D341Med (cell line): ENCODE data around the gene HDHD5.

ENCODE experiments used
- DNase-seq: peaks from one replicate; pipeline ENCODE4 v3.0.0; 2012; ENCODE audit warnings: low spot score

HDHD5 gene

DNA sequence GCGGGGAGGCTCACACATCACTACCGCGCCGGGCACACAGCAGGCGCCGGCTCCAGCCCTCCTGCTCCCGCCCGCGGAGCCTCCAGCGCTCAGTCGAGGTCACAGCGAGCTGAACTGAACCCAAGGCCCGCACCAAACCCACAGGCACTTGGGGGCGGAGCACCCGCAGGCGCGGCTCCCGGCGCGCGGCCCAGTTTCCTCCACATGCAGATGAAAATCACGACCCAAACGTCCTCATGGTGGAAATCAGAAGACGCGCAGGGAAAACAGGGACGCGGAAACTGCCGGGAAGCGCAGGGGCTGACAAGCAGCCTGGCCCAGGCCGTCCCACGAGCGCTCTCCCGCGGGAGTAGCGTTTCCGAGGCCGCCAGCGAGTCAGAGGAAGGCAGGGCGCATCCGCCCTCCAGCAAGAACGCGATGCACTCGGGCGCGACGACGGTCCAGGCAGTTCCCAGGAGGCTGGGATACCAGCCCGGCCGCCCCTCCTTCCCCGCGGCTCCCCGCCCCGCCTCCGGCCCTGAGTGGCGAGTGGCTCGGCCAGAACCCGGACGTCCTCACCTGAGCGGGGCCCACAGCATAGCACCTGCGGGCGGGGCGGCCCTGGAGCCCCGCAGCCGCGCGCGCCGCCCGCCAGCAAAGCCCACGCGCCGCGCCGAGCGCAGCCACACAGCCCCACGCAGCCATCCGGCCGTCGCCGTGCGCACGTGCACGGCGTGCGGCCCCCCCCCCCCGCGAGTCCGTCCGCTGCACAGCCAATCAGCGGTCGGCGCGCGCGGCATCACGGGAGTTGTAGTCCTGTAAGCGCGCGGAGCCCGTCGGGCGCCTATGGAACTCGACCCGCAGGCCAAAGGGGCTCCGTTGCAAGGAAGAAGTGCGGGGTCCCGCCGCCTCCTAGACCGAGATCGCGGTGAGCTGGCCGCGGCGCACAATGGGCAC is at the start of gene HDHD5:
Gene HDHD5 (minus strand): TSS at position 710 of the 936 bp plus-strand sequence. CDS start 26 bp downstream, at position 684.
- DNase-seq, result peak; percentile 97

DNA sequence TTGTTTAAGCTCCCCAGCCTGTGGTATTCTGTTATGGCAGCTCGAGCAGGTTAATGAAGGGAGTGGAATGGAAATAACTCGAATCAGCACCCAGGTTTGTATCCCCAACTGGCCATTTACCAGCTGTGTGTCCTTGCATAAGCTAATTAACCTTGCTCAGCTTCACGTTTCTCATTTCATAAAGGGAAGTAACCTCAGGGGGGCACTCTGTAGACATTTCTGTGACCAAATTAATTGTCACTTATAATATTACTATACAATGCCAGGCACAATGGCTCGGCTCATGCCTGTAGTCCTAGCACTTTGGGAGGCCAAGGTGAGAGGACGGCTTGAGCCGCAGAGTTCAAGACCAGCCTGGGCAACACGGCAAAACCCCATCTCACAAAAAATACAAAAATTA is 46.4 kb upstream of the HDHD5 start:
- DNase-seq, result no peak

DNA sequence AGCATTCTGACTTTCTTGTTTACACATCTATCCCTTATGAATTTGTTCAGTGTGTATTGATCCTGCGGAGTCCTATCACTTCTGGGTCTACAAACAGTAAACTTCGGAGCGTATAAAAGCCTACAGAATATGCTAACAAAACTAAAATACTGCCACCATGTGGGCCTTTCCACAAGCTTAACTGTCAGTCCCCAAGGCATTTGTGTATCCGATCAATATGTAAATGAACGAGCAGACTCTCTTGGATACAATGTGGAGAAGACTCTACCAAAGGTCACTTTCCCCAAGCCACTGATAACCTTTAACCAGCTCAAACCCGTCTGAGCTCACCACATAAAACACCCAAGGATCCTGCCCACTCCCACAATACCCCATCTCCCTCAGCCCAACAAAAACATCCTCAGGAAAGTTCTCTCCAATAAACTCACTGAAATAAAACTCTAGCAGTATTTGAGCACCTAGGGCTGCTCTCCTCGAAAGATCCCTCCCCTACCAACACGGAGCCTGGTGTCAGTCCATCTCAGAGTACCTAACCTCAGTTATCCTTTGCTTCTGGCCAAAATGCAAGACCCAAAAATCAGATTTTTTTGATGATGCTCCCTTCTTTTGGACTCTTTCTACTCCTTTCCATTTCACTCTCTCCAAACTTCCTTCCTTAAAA is 42.3 kb upstream of the HDHD5 start:
- no peak for DNase-seq

DNA sequence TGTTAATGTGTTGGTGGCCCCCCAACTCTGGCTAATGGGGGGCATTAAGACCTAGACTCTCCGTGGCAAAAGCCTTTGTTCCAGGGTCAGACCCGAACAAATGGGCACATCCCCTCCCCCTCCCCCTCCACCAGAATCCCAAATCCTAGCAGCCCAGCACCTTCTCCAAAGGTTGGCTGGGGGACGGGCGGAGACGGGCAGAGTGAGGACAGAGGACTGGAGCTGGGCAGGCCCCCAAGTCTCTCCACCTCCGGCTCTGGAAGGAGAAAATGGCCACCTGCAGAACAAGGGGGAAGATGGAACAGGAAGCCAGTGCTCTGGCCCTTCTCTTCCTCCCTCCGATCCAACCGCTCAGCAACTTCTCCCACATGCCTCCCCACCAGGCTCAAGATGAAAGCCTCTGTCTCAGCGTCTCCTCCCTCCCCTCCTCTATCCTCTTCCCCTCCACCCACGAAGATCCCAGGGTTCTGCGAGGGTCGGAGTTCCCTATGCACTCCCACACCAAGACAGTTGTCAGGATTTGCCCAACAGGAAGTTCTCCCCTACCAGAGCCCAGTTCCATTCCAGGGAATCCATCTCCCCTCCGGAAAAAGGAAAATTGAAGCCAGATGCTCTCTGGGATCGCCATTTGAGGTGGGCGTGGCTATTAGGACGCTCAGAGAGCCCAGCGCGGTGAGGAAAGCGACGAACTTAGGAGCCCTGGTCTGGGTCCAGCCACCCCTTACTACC is 40.1 kb upstream of the HDHD5 start:
- no peak for DNase-seq

DNA sequence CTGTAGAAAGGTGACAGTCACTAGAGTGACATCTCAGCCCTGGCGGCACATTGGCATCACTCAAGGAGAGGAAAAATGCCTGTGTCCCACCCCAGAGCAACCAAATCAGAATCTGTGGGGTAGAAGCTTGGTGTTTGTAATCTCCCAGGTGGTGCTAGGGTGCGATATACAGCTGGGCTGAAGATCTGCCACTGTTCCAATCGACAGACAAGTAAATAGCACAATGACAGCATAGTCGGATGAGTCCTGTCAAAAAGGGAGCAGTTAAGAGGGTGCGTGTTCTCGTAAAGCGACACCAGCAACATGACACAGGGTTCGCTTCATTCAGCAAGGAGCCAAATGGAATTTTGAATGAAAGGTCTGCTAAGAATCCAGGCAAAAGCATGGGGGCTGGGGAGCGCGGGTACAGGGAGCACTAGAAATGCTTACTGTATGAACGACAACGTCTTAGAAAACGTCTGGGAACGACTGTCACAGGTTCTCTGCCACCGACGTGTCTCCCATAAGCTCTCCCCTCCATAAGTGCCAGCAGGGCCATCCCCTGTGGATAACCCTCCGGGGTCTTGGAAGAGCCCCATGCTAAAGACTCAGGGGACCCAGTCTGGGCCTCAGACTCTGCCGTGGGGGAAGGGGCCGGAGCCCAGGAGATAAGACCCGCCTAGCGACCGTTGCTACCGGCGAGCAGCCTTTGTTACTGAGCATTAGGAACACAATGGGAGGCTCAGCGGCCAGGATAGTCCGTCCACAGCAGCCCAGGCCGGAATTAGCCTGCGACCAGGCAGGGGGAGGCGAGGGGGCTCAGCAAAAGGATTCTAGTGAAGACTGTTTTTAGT is 39.3 kb upstream of the HDHD5 start:
- DNase-seq, result no peak

DNA sequence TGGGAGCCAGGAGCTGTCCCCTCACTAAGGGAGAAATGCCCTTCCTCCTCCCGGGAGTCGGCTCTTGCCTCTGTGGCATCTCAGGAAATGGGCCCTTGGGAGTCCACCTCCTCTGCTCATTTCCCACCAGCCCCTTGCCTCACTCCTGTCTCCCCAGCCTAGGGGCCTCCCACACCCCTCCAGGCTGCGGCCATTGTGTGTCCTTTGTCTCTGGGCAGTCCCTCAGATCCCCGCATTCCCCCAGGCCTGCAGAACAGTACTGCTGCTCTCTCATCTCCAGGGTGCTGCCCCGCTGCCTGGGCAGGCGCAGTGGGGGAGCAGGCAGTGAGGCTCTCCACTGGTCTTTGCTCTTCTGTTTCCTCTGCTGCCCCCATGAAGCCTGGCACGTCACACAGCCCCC is 35.1 kb upstream of the HDHD5 start:
- DNase-seq, result no peak

DNA sequence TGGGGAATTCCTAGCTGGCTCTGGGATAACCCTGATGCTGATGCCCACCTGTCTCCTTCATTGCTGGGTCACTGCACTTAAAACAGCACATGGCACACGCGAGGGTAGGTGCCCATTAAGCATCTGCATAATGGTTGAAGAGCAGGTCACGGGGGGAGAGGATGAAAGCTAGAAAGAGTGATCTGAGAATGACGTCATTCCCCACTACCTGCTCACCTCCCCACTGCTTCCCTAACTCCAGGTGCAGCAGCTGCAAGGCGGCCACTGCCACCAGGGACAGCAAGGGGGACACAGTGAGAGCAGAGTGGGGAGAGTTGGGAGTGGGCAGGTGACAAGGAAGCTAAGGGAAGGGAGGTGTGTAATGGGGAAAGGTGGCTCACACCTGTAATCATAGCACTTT is 33.1 kb upstream of the HDHD5 start:
- DNase-seq, result no peak

DNA sequence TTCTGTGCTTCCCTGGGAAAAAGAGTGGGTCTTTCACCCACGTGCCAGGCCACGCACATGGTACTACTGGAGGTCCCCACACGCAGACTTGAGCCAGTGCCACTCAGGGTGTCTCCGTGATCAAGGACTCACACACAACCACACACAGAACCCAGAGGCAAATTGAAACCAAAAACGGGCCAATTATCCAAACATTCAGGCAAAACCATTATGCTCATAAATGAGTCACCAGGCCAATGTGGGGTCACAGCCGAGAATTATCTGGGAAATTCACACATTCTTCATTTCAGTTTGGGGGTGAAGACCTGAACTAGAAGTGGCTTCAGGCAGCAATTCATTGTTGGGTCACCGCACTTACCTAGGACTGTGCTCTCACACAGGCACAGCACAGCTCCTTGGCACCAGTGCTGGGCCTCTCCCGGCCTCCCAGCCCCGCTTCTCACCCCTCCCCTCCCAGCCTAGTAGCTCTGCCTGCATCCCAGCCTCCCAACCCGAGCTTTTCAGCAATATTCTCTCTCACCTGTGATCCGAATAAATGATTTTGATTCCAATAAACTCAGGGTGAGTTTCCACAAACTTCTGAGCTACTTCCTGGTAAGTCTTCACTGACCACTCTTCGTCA is 32.2 kb upstream of the HDHD5 start:
- no peak for DNase-seq

DNA sequence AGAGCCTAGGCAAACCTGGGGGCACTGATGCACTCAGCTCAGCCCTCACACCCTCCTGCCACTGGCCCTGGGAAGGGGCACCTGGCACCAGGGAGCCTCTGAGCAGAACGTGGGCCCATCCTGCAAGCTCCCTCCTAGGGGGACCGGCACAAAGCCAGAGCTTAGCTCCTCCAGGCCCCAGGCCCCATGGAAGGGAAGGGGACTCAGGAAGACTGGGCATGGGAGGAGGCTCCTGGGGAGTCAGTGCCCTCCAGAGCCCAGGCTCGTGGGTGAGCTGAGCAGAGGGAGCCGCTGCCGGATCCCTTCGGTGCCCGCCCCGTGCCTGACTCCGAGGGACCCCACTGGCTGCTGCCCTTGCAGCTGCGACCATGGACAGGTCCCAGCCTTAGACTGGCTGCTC is 31.6 kb upstream of the HDHD5 start:
- DNase-seq, result no peak

DNA sequence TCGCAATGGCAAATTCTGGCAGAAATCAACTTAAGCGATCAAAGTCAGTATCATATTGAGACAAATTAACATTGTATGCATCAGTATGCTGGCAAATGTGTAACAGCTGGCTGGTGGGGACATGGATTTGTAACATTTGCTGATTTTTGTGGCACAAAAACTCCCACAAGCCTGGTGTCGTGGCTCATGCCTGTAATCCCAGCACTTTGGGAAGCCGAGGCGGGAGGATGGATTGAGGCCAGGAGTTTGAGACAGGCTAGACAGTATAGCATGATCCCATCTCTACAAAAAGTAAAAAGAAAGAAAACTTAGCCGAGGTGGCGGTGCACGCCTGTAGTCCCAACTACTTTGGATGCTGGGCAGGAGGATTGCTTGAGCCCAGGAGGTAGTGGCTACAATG is 17.6 kb upstream of the HDHD5 start:
- DNase-seq, result no peak

DNA sequence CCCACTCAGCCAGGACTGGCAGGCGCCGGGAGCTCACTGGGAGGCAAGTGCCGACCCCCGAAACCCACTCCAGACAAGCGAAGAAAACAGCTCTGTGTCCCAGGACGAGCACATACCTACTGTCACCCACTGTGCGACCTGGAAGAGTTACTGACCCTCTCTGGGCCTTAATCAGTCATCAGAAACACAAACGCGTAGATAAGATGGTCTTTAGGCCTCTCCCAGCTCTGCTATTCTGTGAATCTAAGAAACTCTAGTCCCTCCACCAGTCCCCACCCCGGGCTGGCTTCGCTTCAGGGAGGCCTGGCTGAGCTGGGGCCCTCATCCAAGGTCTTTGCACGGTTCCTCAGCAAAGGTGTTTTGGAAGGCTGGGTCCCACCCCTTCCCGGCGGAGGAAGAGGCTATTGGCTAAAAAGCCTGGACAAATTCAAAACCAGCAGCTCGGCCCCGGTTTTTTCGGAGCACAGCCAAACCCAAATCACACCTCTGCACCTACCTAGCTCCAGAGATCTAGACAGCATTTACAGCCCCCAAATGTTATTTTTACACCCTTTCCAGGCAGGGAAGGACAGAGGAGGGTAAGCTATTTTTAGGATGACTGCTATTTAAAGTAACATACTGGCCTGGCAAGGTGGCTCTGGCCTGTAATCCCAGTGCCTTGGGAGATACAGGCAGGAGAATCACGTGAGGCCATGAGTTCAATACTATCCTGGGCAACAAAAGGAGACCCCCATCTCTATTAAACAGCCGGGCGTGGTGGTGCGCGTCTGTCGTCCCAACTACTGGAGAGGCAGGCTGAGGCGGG is 13.2 kb upstream of the HDHD5 start:
- DNase-seq, result peak; percentile 46

DNA sequence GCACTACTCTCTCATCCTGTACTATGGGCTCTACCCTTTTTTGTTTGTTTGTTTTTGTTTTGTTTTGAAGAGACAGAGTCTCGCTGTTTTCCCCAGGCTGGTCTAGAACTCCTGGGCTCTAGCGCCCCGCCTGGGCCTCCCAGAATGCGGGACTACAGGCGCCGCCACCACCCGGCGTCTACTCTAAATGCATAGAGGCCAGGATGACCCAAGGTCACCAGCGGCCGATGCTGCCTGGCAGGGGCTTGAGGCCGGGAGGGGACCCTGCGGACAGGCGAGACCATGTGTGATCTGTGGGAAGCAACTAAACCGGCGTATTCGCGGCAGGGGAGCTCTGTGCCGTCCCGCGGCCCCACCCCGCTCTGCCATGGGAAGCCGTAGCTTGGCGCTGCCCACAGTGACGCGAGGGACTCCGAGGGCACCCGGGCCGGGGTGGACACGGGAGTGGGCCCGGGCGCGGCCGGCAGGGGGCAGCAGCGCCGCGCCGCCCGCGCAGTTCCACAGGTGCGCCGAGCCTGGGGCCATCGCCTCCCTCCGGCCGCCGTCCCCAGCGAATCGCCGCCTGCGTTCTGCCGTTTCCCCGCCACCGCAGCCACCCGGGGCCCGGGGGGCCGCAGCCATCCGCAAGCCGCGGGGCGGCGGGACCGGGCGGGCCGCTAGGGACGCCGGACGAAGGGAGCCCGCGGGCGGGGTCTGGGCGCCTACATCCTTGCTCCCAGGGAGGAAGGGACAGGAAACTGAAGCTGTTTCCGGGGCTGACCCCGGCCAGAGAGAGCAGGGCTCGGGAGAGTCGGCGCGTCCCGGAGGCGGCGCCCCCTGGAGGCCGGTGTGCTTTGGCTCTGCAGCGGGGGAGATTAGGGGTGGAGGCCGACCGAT is 12.3 kb upstream of the HDHD5 start:
- DNase-seq, result peak; percentile 96

DNA sequence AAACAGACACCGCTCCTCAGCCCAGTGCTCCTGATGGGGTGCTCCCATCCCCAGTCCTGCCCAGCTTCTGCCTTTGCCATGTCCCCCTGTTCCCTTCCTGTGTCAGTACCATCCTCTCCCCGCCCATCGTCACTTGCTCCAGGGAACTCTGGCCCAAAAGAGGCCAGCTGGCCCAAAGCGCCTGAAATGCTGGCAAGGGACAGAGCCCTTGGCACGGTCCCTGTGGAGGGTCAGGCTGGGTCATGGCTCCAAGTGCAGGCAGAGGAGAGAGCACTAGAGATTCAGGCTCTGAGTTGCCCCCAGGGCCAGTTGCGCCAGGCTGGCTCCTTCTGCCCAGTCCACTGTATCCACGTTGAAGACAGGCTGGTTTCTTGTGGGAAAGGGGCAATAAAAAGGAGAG is 8.4 kb upstream of the HDHD5 start:
- no peak for DNase-seq

DNA sequence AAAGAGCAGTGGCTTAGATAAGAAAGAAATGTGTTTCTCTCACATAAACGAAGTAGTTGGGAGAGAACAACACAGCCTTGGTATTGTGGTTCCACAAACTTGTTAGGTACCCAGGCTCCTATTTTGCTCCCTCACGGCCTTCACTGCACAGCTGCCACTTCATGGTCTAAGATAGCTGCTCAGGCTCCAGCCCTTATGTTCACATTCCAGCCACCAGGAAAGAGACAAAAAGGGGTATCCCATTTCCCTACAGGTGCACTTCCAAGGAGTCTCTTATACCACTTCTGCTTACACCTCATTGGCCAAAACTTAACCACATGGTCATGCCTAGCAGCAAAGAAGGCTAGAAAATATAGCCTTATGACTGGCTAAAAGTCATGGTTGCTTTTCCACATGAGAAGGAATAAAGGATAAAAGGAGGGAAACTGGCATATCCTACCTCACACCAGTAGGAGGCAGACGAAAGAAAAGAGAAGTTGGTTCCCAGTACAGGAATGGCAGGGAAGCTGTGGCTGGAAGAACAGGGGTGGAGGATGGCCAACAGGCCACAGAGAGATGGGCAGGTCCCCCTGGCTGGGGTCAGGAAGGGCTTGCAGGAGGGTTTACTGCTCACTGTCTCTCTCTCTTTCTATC is 5.4 kb upstream of the HDHD5 start:
- DNase-seq, result no peak

DNA sequence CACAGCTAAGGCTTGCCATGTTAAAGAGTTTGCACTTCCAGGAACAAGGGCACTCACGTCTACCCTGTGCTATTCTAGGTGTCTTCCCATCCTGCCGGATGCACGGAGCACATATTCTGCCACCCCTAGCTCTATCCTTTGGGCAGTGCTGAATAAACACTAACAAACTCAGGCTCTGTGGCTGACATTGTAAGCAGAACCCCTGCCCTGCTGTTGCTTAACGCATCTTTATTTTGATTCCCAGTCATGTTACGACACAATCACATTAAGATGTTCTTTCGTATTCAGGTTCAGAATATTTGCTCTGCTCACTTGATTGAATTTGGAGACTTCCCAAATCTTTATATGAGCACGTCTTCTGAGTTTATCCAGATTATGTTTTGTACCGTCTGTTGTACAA is 3.7 kb upstream of the HDHD5 start:
- DNase-seq, result no peak

DNA sequence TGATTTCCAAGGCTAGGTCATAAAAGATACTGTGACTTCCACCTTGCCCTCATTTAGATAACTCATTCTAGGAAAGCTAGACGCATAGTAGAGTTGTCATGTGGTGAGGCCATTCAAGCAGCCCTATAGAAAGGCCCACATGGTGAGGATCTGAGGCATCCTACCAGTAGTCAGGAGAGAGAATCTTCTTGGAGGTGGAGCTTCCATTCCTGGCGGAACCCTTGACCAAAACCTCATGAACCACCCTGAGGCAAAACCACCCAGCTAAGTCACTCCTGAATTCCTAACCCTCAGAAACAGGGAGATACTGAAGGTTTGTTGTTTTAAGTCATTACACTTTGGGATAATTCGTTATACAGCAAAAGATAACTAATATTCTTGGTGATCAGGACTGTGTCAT is 2.9 kb upstream of the HDHD5 start:
- DNase-seq, result no peak

DNA sequence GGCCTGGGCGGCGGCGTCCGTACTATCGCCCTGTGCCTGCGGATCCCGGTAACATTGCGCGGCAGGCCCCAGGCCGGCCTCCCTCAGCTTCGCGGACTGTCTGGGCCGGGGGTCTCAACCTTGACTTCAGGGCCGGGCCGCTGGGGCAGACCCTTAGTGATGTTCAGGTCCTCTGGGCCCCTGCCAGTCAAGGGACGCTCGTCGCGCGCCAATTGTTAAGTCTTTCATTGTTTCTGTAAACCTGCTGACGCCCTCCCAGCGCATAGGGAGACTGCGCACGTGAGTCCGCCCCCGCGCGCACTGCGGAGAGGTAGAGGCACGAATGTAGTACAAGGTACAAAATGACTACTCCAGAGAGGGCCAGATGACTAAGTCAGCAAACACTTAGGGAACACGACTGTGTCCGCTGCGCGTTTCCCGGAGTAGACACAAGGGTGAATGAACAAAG is 451 bp upstream of the HDHD5 start:
- peak; percentile 65 for DNase-seq

DNA sequence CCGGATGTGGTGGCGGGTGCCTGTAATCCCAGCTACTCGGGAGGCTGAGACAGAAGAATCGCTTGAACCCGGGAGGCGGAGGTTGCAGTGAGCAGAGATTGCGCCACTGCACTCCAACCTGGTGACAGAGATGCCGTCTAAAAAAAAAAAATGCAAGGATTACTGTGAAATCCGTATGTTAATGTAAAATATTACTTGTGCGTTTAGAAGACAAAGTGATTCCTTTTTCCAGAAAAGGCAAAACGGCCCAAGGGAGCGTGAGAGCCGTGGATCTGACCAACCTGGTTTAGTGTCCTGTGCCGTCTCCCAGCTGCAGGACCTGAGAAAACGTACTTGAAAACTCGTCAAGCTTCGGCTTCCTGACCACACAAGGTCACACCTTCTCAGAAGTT is 905 bp downstream of the HDHD5 start:
- no peak for DNase-seq

DNA sequence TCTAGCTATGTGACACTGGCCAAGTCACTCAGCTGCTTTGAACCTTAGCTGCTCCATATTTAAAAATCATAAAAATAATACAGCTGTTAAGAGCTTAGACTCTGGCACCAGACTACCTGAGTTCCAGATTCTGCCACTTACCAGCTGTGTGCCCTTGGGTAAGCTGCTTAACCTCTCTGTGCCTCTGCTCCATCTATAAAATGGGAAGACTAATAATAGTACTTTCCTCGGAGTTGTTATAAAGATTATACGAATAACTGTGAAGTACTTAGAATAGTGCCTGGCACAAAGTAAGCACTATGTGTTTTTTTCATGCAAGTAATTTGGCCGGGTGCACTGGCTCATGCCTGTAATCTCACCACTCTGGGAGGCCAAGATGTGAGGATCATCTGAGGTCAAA is 1.4 kb downstream of the HDHD5 start:
- DNase-seq, result no peak
